GM18519 (cell line): Measurements from ENCODE around the gene PLEKHH3.

Experiments used
- ATAC-seq: cut with Tn5 transposase; IDR thresholded peaks from one replicate; pipeline ENCODE4 v1.9.1; 2021; ENCODE audit warnings: mild to moderate bottlenecking, moderate library complexity; ENCODE audit not compliant: unreplicated experiment, low FRiP score

The PLEKHH3 gene

DNA sequence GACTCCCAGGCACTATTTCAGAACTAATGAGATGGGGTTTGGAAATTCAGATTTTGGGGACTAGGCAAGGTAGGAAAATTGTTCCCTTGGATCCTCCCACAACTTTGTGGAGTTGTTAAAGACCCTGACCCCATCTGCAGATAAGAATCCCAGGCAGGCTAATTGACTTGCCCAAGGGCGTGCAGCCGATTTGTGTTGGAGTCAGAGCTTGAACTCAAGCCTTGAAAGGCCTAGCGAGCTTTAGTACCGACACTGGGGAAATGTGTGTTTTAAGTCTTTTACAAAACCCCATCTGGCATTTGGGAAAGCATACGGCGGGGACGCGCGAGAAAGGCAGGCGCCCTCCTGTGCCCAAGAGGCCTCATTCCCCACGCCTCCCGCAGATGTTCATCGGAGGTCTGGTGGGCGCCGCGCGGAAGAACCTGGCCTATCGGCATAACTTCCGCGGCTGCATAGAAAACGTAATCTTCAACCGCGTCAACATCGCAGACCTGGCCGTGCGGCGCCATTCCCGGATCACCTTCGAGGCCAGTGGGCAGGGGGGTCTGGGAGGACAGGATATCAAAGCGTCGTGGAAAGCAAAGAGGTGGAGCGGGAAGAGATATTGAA lies 9.8 kb upstream of the PLEKHH3 start:
- ATAC-seq = no peak

DNA sequence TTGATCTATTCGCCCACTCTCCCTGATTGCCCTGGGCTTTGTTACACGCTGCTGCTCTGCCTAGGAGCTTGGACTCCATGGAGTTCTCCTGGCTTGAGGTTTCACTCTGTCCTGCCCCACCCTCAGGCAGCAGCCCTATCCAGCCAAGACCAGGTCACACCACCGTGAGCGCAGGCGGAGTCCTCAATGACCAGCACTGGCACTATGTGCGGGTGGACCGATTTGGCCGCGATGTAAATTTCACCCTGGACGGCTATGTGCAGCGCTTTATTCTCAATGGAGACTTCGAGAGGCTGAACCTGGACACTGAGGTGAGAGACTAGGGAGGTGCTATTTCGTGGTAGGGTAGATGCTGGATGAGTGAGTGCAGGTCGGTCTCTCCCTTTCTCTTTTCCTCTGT lies 9.0 kb upstream of the PLEKHH3 start:
- no peak for ATAC-seq

DNA sequence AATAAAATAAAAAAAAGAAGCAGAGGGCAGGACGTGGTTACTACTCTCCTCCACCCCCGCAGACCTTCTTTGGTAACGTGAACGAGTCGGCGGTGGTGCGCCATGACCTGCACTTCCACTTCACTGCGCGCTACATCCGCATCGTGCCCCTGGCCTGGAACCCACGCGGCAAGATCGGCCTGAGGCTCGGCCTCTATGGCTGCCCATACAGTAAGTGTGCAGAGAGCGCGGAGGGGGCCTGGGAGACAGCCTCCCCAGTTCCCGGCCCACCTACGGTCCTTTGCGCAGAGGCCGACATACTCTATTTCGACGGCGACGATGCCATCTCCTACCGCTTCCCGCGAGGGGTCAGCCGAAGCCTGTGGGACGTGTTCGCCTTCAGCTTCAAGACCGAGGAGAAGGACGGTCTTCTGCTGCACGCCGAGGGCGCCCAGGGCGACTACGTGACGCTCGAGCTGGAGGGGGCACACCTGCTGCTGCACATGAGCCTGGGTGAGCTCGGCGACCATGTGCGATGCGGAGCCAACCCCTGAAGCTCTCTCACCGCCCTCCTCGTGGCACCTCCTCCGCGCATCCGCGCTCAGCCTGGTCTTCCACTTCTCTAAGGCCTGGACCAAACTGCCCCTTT lies 8.2 kb upstream of the PLEKHH3 start:
- no peak for ATAC-seq

DNA sequence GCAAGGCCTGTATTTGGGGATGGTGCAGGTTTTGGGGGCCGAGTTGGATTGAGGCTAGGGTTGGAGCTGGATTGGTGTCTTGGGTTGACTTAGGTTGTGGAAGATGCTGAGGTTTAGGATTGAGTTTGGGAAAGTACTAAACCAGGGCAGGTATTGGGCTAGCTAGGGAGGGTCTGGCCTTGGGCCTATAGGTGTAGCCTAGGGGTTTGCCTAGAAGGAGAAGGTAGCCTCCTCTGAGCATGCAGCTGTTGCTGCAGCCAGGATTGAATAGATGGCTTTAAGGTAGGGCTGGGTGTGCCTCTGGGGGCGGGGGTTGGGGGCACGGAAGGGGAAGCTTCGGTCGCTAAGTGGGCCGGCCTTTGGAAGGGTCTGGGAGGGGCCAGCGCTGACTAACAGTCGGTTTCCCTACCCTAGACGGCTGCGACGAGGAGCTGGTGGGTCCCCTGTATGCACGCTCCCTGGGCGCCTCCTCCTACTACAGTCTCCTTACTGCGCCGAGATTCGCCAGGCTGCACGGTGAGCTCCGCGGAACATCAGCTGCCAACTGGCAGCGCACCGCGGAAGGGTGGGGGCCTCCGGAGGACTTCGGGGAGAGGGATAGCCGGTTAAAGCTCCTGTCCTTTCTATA lies 6.7 kb upstream of the PLEKHH3 start:
- no peak for ATAC-seq

DNA sequence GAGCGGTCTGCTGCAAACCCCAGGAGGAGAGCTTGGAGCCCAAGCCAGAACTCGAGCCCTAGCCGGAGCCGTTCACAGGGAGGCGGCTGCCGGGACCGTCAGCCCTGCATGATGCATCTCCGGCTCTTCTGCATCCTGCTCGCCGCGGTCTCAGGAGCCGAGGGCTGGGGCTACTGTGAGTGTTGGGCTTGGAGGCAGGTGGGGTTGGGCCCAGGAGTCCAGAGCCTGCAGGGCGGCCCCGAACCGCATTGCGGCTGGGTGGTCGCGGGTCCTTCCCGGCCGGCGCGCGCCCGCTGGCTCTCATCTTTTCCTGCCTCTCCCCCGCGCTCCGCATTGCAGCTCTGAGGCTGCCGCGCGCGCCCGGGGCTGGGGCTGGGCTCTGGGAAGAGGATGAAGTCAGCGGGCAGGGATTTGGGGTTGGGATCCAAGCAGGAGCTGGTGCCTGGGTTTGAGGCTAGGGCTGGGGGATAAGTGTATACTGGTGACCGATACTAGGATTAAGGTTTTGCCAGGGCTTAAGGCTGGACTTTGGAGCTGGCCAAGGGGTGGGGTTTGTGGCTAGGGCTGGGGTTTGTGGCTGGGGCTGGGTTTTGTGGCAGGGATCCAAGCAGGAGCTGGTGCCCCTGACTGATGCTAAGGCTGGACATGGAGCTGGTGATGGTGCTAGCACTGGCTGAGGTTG lies 6.1 kb upstream of the PLEKHH3 start:
- no peak for ATAC-seq

DNA sequence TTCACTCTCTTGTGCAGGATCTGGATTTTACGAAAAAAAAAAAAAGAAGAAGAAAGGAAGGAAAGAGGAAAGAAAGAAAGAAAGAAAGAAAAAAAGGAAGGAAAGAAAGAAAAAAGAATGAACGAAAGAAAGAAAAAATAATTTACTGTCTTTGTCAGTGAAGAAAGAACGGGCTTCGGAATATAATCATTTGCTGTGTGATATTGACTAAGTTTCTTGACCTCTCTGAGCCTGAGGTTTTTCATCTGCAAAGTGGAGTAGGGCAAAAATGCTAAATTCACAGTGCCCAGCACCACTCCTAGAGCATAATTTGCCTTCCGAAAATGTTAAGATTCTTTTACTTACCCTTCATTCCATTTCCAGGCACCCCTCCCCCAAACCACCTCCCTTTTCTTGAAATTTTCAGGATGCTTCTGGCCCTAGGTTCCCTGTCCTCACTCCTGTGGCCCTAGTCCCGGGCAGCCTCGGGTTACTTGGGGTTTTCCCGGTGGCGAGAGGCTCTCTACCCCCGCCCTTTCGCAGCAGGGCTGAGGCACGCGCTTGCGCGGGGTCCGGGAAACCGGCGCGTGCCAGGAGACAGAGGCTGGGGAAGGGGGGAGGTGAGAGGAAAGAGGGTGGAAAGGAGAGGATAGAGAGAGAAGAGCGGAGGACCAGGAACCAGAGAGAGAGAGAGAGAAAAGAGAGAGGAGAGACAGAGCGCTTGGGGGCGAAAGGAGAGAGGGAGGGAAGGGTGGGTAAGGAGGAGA lies 5.4 kb upstream of the PLEKHH3 start, which contains the start of gene CNTNAP1:
Gene CNTNAP1, plus strand, starts transcription at position 556 of the 746 bp plus-strand sequence. CDS start 299 bp downstream, outside the sequence.
- no peak for ATAC-seq

DNA sequence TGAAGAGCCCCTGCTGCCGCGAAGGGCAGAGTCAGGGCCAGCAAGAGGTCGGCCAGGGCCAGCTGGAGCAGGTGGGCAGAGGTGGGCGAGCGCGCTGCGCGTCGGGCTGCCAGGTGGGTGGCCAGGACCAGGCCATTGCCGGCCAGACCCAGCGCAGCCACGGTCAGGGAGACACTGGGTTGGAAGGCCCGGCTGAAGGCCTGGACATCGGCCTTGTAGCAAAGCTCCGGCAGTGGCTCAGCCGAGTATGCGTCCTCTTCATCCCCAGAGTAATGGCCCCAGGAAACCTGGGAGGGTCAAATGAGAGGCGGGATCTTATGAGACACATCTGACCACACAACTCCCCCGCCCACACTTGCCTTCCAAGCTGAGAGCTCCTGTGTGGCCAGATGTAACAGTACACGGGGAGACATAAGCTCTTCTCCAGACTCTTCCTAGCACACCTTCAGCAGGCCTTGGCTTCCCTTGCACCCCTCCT lies 3.6 kb upstream of the PLEKHH3 start:
- ATAC-seq = no peak

DNA sequence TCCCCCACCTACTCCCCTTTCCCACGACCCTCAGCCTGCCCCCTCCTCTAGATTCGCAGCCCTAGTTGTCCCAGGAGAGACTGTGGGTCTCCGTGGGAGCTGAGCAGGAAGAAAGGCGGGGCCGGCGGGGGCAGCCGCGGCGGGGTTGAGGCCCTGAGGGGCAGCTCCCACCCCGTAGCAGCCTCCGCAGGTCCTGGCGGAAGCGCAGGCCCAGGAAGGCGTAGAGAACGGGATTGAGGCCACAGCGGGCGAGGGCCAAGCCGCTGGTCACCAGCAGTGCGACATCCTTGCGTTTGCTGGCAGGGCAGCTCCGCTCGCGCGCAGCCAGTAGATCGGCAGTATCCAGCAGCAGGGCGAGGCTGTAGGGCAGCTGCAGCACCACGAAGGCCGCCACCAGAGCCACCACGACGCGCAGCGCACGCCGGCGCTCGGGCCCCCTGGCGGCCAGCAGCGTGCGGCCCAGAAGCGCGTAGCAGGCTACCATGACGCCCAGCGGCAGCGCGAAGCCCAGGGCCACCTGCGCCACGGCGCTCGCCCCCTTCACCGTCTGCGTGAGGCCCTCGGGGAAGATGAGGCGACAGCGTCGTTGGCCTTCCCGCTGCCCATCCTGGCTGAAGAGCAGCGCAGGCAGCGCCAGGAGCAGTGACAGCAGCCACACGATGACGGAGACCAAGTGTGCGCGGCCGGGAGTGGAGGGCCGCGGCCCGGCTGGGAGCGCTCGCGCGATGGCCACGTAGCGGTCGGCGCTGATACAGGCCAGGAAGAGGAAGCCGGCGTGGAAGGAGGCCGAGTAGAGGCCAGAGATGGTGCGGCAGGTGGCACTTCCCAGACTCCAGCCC lies 2.9 kb upstream of the PLEKHH3 start:
- no peak for ATAC-seq

DNA sequence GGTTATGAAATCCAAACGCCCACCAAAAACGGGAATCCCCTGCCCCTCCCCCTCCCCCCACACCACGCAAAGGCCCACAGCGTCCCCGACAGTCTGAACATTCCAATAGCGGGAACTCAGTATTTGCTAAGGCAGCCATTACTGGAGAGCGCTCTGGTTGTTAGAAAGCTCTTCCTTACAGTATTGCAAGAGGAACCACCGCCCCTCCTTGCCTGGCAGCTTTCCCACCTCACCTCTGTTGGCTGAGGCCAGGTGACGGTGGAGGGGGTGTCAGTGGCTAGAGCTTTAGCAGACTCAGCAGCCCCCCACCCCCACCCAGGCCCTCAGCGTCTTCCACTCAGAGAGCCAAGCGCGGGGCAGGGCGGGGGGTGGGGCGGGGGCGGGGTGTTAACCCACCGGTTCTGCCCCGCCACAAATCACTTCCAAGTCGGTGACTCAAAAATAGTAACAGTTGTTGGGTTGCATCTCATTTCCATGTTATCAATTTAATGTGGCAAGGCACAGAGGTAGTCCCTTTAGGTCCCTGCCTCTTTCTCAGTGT lies 2.2 kb upstream of the PLEKHH3 start:
- ATAC-seq = no peak

DNA sequence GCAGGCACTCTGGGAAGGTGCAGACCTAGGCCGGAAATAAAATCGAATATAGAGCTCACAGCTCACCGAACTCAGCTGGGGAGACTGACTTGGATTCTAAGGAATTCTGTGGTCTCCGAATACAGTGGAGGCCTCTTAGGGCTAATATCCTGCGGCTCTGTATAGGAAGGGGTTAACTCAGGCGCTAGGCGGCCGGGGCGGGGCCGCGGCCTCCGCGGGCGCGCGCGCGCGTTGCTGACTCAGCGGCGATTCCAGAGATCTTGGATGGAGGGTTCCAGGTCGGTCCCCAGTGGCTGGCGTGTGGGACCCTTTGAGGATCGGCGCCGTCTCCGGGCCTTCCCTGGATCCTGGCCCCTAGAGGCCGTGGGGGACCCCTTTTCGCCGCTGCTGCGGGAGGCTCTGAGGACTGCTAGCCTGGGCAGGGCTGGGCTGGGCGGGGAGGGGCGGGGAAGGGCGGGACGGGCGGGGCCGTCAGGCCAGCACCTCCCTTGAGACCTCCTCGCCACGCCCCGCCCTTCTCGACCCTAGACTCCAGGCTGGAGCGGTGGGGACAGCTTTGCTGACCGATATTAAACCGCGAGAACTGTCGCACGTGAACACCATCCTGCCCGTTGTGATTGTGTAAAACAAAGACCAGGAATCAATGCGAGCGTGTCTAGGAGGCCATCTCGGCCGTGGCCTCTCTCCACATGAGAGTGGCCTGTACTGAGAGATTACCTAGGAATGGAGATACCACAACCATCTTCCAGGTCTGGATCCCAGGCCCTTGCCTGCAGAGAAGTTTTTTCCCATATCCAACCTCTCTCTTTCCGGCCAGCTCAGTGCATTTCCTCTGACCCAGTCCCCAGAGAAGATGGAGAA lies 1.4 kb upstream of the PLEKHH3 start:
- ATAC-seq = no peak

DNA sequence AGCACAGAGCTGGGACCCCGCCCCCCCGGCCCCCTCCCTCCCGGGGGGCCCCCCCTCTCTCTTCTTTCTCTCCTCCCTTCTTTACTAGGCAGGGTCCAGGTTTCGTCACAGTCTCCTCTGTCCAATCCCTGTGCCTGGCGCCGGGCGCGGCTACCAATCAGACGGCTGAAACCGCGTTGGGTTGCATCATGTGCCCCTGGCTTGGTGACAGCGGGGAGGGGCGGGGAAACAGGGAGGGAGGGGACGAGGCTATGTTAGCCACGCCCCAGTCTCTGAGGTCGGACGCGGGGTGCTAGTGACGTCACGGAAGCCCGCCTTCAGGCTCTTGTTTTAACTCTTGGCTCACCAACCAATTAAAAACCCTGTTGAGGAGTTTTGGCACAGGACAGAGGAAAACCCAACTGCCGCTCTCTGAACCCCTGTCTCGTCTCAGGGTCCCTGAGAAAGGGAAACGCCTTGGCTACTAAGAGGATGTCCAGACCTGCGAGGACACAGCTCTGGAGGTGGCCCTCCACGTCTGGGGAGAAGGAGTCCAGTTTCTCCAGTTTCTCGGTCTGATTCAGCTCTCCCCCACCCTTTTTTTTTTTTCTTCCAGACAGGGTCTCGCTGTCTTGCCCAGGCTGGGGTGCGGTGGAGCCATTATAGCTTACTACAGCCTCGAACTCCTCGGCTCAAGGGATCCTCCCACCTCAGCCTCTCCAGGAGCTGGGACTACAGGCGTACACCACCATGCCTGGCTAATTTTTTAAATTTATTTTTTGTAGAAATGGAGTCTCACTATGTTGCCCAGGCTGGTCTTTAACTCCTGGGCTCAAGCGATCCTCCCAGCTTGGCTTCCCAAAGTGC lies 441 bp upstream of the PLEKHH3 start:
- peak; percentile 49 for ATAC-seq

DNA sequence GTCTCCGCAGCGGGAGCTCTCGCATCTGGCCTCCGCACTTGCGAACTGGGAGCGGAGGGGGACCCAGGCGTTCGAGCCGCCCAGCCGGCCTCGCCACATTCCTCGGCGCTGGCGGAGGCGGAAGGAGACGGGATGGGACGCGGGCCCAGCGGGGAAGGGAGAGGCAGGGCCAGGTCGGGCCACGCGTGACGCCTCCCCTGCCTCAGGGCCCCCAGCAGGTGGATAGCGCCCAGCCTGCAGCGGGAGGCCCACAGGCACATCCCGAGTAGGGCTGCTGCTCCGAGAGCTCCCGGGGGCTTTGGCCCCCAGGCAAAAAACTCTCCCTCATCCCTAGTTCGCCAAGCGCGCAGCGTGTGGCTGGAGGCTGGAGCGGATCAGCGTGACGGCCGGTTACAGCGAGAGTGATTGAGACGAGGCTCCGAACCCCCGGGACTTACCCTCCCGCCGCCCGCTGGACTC lies 800 bp downstream of the PLEKHH3 start:
- no peak for ATAC-seq

DNA sequence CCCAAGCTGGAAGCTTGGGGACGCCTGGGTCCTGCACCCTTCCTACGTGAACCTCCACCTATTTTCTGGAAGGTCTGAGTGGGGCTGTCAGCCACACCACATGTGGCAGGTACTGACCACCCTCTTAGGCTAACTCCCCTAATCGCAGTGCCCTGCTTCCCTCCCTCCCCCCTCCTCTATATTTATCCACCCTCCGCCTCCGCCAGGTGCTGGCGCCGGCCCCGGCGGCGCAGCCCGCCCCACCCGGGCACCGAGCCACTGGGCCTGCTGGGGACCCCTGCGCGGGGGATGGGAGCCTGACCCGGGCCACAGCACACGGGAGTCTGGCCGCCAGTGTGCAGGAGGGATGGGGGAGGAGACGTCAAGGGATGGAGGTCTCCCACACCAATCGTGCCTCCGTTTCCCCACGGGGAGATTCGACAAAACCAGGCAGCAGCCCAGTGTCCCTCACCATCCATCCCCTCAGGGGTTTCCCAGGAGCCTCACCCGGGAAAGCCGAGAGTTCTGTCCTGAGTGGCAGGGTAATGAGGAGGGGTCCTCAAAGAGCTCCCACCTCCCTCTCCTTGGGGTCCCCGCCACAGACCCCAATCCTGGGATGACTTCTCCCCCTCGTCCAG lies 1.3 kb downstream of the PLEKHH3 start:
- ATAC-seq = no peak

DNA sequence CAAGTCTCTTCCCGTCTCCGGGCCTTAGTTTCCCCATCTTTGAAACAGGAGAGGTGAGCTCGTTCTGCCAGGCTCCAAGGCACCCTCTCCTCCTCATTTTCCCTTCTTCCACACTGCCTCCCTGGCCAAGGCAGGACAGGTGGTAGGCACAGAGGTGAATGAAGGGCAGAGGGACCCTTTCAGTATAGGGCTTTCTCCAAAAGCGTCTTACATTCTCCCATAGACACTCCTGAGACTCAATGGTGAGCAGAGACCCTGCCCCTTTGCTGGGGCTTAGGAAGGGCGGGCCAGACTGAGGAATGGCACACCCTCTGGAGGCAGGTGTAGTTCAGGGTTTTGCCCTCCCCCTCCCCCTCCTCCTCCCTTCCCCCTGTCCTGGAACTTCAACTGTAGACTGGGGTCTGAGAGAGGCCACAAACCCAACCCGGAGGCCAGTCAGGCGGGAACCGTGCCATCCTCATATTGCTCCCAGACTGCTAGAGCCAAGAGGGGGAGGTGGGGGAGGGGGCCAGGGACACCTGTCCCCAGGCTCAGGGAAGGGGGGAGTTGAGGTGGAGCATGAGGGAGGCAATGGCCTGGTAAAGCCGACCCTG lies 1.9 kb downstream of the PLEKHH3 start:
- ATAC-seq = no peak

DNA sequence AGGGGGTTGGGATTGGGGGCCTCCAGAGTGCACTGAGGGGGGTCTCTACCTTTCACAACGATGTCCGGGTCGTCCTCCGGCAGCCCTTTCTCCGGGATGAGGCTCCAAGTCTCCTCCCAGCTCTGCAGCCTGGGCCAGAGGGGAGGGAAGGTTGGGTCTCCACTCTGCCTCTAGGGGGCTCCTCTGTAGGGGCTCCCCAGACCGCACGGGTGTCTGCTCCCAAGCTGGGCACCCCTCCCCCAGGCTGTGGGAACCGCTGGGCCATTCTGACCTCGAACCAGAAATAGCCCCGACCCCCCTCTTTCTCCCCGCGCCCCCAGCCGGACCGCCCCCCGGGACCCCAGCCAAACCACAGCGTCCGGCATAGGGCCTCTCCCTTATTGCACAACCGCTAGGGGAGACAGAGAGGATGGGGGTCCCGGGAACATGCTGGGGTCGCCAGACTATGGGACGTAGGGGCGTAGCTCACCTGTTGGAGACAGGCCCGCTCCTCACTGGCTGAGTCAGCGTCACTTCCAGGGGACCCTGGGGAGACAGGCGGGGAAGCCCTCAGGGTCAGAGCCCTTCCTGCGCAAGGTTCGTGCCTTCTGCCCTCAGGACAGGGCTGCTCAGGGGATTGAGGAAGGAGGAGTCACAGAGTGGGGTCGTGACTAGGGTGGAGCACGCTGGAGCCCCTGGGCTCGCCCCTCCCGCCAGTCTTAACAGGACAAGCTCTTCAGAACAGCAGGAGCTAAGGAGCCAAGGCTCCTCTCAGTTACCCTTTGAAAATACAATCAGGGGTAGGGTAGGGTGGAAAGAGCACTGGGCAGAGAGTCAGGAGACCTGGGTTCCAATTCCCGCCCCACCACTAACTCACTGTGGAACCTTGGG lies 2.7 kb downstream of the PLEKHH3 start:
- ATAC-seq = no peak
